GM04503 (cell line): ENCODE results near the gene GGA1.

Experiments used
- DNase-seq: peaks from one replicate; pipeline ENCODE4 v3.0.0-alpha.2; 2012; ENCODE audit warnings: low read depth

GGA1 gene

DNA sequence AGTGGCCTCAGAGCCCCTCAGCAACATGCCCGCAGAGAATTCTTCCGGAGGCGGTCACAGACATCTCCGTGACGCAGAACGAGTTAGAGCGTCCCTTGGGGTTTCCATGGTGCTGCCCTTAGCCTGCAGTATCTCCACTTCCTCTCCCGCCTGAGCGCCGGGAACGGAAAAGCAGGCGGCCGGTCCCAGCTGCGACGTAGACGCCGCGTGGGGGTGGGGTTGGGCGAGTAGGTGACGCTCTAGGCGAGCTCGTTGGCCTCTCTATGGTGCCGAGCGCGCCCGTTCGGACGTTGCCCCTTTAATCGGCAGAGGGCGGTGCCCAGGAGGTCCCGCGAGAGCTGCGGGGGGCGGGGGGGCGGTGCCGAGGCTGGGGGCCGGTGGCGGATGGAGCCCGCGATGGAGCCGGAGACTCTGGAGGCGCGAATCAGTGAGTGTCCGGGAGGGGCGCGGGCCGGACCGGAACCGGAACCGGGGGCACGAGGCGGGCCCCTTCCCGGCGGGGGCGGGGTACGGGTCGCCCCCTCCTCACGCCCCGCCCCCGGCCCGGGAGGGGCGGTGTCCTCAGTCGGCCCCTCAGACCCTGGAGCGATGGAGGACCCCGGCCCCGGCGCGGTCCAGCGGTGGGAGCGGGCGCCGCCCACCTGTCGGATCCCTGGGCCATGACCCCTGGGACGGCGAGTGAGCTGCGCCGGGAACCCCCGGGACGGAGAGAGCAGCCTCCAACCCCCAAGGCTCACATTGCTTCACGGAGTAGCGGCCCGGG is at the start of gene GGA1:
Gene GGA1 (plus strand): TSS at position 358 of the 763 bp plus-strand sequence. CDS start 27 bp downstream, at position 385.
- peak; percentile 86 for DNase-seq

GRCh38 chr22:37559521-37559900 is 49.1 kb upstream of the GGA1 start:
- DNase-seq = no peak

- DNase-seq = no peak
These were observed 48.6 kb upstream of the GGA1 start, which contains the start of gene CDC42EP1 for GRCh38 chr22:37559901-37560607. TSS of gene CDC42EP1 (plus strand) at chr22:37560480. CDS start at chr22:37566350, 5,870 bp downstream.

DNA sequence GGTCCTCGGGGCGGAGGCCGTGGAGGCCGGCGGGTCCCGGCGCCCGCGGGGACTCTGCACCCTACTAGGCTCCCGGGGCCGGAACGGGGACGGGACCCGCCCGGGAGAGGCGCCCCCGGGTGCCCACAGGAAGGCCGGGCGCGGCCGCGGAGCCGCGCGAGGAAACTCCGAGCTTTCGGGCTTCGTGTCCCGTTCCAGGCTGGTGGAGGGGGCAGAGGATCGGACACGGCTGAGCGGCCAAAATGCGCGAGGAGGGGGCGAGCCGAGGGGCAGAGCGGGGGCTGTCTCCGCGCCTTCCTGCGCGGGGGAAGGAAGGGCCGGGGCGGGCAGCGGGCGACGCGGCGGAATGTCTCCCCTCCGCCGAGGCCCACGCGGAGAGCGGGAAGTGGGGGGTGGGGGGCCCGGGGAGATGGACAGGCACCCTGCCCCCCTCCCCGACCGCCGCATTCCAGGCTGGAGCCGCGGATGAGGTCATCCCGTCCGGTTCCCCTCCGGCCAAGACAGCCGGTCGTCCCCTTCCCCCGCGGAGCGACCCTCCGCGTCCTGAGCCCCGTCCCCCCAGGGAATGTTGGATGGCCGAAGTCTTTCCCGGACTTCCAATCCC is 47.9 kb upstream of the GGA1 start:
- no peak for DNase-seq

DNA sequence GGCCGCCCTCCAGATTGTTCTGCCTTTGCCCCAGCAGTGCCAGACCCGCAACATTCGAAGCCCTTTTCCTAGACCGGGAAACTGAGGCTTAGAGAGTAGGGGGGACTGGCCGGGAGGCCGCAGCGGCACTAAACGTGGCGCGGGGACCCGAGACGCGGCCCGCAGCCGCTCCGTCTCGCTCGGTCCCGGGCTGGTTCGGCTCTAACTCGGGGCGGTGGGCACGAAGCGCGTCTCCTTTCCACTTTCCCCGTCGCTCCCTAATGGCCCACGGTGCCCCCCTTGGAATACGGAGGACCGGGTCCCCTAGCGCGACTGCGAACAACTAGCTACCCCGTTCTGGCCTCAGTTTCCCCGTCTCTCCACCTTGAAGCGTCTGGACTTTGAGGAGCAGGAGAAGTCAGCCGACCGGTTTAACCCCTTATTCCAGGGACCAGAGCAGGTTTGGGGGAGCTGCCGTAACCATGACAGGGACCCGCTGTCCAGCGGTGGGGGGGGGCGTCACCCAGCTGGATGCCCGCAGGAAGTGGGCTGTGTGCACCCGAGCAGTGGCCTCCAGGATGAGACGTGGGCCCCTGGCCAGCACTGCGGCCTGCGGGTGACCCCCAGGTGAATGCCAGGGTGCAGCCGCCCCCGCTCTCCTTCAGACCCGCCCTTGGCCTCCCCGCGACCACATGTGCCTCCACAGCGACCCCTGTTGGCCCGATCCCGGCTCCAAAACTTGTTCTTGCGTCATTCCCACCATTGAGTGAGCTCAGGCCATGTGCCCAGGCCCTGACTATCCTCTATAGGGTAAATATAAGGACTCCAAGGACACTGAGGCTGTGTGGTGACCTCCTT is 47.2 kb upstream of the GGA1 start:
- DNase-seq = no peak

GRCh38 chr22:37562049-37562875 is 46.4 kb upstream of the GGA1 start:
- no peak for DNase-seq

- DNase-seq = peak; percentile 88
These were observed 45.2 kb upstream of the GGA1 start for GRCh38 chr22:37563153-37564081.

- DNase-seq = no peak
These were observed 44.4 kb upstream of the GGA1 start for GRCh38 chr22:37564111-37564711.

DNA sequence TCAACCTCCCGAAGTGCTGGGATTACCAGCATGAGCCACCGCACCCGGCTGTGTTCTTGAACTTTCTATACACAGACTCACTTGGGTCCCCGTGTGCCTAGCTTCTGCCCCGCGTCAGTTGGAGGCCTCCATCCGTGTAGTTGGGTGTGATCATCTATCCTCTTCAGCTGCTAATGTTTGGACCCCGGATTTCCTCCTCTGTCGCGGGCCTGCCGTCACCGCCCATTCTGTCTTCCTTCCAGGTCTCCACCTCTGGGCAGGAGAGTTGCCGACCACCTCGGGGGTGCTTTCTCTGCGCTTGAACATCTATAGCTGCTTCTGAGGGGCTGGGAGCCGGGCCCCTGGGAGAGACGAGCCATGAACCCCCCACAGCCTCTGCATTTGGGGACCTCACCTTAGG is 42.8 kb upstream of the GGA1 start:
- no peak for DNase-seq

- no peak for DNase-seq
These were observed 42.3 kb upstream of the GGA1 start for GRCh38 chr22:37566329-37566837.

GRCh38 chr22:37566903-37567798 is 41.5 kb upstream of the GGA1 start:
- DNase-seq = no peak

GRCh38 chr22:37568012-37568411 is 40.6 kb upstream of the GGA1 start:
- no peak for DNase-seq

DNA sequence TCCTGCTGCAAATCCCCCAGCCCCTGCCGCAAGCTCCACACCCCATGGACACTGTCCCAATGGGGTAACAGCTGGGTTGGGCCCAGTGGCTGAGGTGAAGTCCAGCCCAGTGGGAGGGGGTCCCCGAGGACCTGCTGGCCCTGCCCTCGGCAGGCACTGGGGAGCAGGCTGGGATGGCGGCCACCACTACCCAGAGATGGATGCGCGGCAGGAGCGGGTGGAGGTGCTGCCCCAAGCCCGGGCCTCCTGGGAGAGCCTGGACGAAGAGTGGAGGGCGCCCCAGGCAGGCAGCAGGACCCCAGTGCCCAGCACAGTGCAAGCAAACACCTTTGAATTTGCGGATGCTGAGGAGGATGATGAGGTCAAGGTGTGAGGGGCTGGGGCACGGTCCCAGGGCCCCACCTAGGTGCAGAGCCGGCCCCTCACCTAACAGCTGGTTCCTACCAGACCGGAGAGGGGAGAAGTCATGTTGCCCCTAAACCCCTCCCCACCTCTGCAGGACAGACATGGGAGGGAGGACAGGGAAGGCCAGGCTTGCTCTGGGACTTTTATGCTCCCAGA is 40.1 kb upstream of the GGA1 start:
- DNase-seq = no peak

- DNase-seq = no peak
These were observed 39.4 kb upstream of the GGA1 start for GRCh38 chr22:37569009-37569920.

- no peak for DNase-seq
These were observed 38.5 kb upstream of the GGA1 start for GRCh38 chr22:37569921-37570660.

- no peak for DNase-seq
These were observed 38.0 kb upstream of the GGA1 start for GRCh38 chr22:37570661-37570976.
